Psoas muscle (tissue), 8 donors: ENCODE data around the gene KIF21B. TPM values are rescaled to one million over a fixed set of nuclear protein-coding genes. Genes with fewer than 3 reads are reported as not detected.
"Not testable (repeated sequence)": the region's sequence is repeated elsewhere in the genome, so short reads cannot be mapped to it uniquely, and the experiment has no call there.

Source experiments
- ATAC-seq, 4 donors: fragments of 200-7000 bp; cut with Tn5 transposase; one replicate each; pipeline ENCODE4 v1.9.1; 2020; ENCODE audit warnings: moderate library complexity in 3 of 4, mild to moderate bottlenecking in 2 of 4
- DNase-seq, 2 donors: peaks; one replicate each; pipeline ENCODE4 v3.0.0-alpha.2; 2020
- H3K27ac ChIP-seq: fragments of 200-600 bp; one replicate; pipeline ENCODE4 v1.8.0; 2022
- H3K27me3 ChIP-seq, 3 donors: fragments of 200-600 bp in 1 of 3; one replicate each; pipeline versions ENCODE4 v1.6.1 to v1.8.0; 2013 to 2022; ENCODE audit warnings: low read length in 2 of 3, mild to moderate bottlenecking in 2 of 3, moderate library complexity in 1 of 3; ENCODE audit not compliant: insufficient read depth in 3 of 3
- H3K36me3 ChIP-seq, 2 donors: fragments of 200-600 bp in 1 of 2; one replicate each; pipeline versions ENCODE4 v1.6.1 to v1.8.0; 2013 to 2022; ENCODE audit warnings: low read depth in 1 of 2, mild to moderate bottlenecking in 1 of 2, moderate library complexity in 1 of 2; ENCODE audit not compliant: insufficient read depth in 1 of 2
- H3K4me1 ChIP-seq: fragments of 200-600 bp; one replicate; pipeline ENCODE4 v1.8.0; 2022
- H3K4me3 ChIP-seq: fragments of 200-600 bp; one replicate; pipeline ENCODE4 v1.8.0; 2022; ENCODE audit warnings: mild to moderate bottlenecking
- H3K9me3 ChIP-seq: fragments of 200-600 bp; one replicate; pipeline ENCODE4 v1.8.0; 2022
- CTCF ChIP-seq: fragments of 200-600 bp; IDR thresholded peaks from one replicate; pipeline ENCODE4 v1.8.0; 2022; ENCODE audit warnings: antibody characterized with exemption
- WGBS, 3 donors: extraction: QIAGEN DNeasy Blood & Tissue Kit; methylation state at CpG; one replicate each; pipeline versions ENCODE4 v1.1.6 to v1.1.7; 2013; 5-methylcytosine and 5-hydroxymethylcytosine counted together
- intact Hi-C, 2 donors: fragments of 100-400 bp; cut with DNase I; formaldehyde crosslinking; loops; one replicate each; pipeline versions ENCODE4 v1.11.0 to v1.14.2; 2022
- polyA plus RNA-seq, 3 donors: library from polyadenylated mRNA; stranded (reverse); fragments of 200-250 nt; gene quantifications; one replicate each; pipeline ENCODE4 v1.2.3, GENCODE V29; 2013
- total RNA-seq, 4 donors: library from RNA; stranded (reverse); fragmentation: NEBNext Ultra II Directional in 2 of 4; extraction: Animal tissue kit (Norgen Biotek cat#: 25700) in 2 of 4; gene quantifications; one replicate each; pipeline versions ENCODE4 v1.2.1 to v1.2.4, GENCODE V29; 2021 to 2023
- donor health status: healthy with polysubstance abuse.
- donor health status: DM: no; HTN: no; CAD: no; lungs with moderate emphysema.
- donor health status: Bipolar disorder and iron deficiency.
- donor health status: healthy.
- donor health status: DM: yes; HTN: yes; CAD: no.
- donor health status: DM: no; HTN: no; CAD: no.
- donor health status: DM: no; HTN: no; CAD: no.
- donor health status: DM: yes; HTN: yes; CAD: no.

Gene KIF21B
- total and polyA plus RNA-seq, 7 donors = 0.04 to 0.81 (median 0.20) TPM

- WGBS, 3 donors = 55 to 76% (median 60%) methylated on average over 11 of the region's 11 CpGs
- Histone ChIP-seq H3K36me3 (no peaks in the 10 kb centered on the region), H3K4me3 (no peak overlapping the region), H3K9me3 (no peaks in the 10 kb centered on the region), H3K4me1 (no peaks in the 10 kb centered on the region), H3K27ac (no peak overlapping the region), H3K27me3 (no peaks in the 10 kb centered on the region)
- DNase-seq = no peak
- intact Hi-C loops = no loop called here
- TF ChIP-seq CTCF = no peak
- no peak for ATAC-seq
These were observed 55.6 kb downstream of the KIF21B start for GRCh38 chr1:200967693-200968468.

GRCh38 chr1:200966934-200967333 is 56.6 kb downstream of the KIF21B start:
- DNase-seq = no peak
- 90 to 95% (median 90%) methylated on average over 2 of the region's 2 CpGs for WGBS, 3 donors
- no peaks in the 10 kb centered on the region for H3K36me3 ChIP-seq
- no peak for ATAC-seq
- intact Hi-C loops = no loop called here
- H3K4me1 ChIP-seq = no peaks in the 10 kb centered on the region
- H3K27ac ChIP-seq = no peak overlapping the region
- no peak overlapping the region for H3K4me3 ChIP-seq
- no peaks in the 10 kb centered on the region for H3K27me3 ChIP-seq
- TF ChIP-seq CTCF = no peak
- H3K9me3 ChIP-seq = no peaks in the 10 kb centered on the region

GRCh38 chr1:200965111-200965805 is 58.3 kb downstream of the KIF21B start:
- Histone ChIP-seq H3K36me3 (no peaks in the 10 kb centered on the region), H3K4me1 (no peaks in the 10 kb centered on the region), H3K27me3 (no peaks in the 10 kb centered on the region), H3K4me3 (no peak overlapping the region), H3K27ac (no peak overlapping the region), H3K9me3 (no peaks in the 10 kb centered on the region)
- 56 to 70% (median 65%) methylated on average over 6 of the region's 6 CpGs for WGBS, 3 donors
- DNase-seq = no peak
- intact Hi-C loops = no loop called here
- no peak for ATAC-seq
- TF ChIP-seq CTCF = no peak

GRCh38 chr1:200963888-200964287 is 59.6 kb downstream of the KIF21B start:
- not testable (repeated sequence) for ATAC-seq

GRCh38 chr1:200963076-200963475 is 60.4 kb downstream of the KIF21B start:
- Histone ChIP-seq H3K4me3 (no peak overlapping the region), H3K27me3 (peaks cover 0 to 2% (median 0%) of the 10 kb centered on the region in 3 donors), H3K4me1 (no peaks in the 10 kb centered on the region), H3K27ac (no peak overlapping the region), H3K36me3 (no peaks in the 10 kb centered on the region), H3K9me3 (no peaks in the 10 kb centered on the region)
- intact Hi-C loops = no loop called here
- TF ChIP-seq CTCF = no peak
- DNase-seq = no peak
- WGBS, 3 donors = 83 to 98% (median 92%) methylated on average over 2 of the region's 2 CpGs
- ATAC-seq = no peak

More at GRCh38 chr1:200963888-200964287, 59.6 kb downstream of the KIF21B start:
- H3K9me3 ChIP-seq, intact Hi-C loops, H3K4me1 ChIP-seq, H3K27ac ChIP-seq, H3K36me3 ChIP-seq, H3K4me3 ChIP-seq, H3K27me3 ChIP-seq, DNase-seq: not testable (repeated sequence)
- WGBS, 3 donors = 89 to 90% (median 90%) methylated on average over 11 of the region's 11 CpGs
